Fibroblast of mammary gland (primary cell): ENCODE results near the gene SKA2.
A peak's percentile ranks its signal among the peaks of the same experiment; 100 is the strongest.

ENCODE experiments used
- DNase-seq: peaks from one replicate; pipeline ENCODE4 v3.0.0-alpha.2; 2010; ENCODE audit warnings: low read depth
- H3K4me3 ChIP-seq: 2 replicates; pipeline ENCODE4 v1.5.1; 2011; ENCODE audit warnings: low read depth, mild to moderate bottlenecking, low read length, moderate library complexity; ENCODE audit not compliant: control insufficient read depth
- CTCF ChIP-seq: conservative IDR thresholded peaks from 2 replicates; pipeline ENCODE4 v1.5.1; 2011; ENCODE audit warnings: low read depth, low read length, inconsistent platforms; ENCODE audit not compliant: control insufficient read depth, insufficient read depth

Gene SKA2

GRCh38 chr17:59172436-59173004 lies 17.5 kb upstream of the SKA2 start:
- H3K4me3 ChIP-seq, result no peak overlapping the region
- no peak for TF ChIP-seq CTCF
- DNase-seq, result no peak

GRCh38 chr17:59167571-59168001 lies 12.6 kb upstream of the SKA2 start:
- no peak for TF ChIP-seq CTCF
- peak; percentile 30 for DNase-seq
- H3K4me3 ChIP-seq, result no peak overlapping the region

GRCh38 chr17:59165933-59166342 lies 11.0 kb upstream of the SKA2 start:
- no peak overlapping the region for H3K4me3 ChIP-seq
- peak; percentile 68 for TF ChIP-seq CTCF
- DNase-seq, result peak; percentile 42

DNA sequence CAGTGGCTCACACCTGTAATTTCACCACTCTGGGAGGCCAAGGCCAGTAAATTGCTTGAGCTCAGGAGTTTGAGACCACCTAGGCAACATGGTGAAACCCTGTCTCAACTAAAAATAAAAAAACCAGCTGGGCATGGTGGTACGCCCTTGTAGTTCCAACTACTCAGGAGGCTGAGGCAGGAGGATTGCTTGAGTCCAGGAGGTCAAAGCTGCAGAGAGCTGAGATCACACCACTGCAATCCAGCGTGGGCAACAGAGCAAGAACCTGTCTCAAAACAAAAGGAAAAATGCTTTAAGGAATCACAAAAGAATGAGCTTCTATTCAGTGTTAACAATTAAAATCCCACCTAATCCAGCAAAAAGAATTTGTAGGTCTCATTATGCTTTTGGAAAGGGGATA lies 6.5 kb upstream of the SKA2 start:
- DNase-seq, result no peak
- H3K4me3 ChIP-seq, result no peak overlapping the region
- no peak for TF ChIP-seq CTCF

DNA sequence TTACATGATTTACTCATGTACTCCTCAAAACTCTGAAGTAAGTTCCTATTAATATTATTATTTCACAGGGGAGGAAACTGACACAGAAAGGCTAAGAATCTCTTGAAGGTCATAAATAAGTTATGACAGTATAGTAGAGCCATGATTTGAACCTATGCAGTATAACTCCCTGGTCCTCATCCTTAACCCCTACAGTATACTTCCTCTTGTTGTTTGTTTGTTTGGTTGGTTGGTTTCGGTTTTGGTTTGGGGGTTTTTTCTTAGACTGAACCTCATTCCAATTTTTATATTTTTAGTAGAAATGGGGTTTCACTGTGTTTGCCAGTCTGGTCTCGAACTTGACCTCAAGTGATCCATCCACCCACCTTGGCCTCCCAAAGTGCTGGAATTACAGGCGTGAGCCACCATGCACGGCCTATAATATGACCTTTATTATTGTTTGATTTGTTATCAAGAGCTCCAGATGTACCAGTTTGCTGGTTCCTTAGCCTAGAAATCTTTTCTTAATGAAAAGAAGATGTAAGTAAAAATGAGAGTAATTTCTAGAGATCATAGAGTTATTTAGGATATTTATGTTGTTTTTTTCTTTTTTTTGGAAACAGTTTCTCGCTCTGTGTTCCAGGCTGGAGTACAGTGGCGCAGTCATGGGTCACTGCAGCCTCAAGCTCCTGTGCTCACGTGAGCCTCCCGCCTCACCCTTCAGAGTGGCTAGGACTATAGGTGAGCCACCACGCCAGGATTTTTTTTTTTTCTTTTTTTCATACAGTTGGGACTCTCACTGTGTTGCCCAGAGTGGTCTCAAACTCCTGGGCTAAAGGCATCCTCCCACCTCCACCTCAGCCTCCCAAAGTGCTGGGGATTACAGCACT lies 5.4 kb upstream of the SKA2 start:
- TF ChIP-seq CTCF, result no peak
- H3K4me3 ChIP-seq, result no peak overlapping the region
- DNase-seq, result no peak

DNA sequence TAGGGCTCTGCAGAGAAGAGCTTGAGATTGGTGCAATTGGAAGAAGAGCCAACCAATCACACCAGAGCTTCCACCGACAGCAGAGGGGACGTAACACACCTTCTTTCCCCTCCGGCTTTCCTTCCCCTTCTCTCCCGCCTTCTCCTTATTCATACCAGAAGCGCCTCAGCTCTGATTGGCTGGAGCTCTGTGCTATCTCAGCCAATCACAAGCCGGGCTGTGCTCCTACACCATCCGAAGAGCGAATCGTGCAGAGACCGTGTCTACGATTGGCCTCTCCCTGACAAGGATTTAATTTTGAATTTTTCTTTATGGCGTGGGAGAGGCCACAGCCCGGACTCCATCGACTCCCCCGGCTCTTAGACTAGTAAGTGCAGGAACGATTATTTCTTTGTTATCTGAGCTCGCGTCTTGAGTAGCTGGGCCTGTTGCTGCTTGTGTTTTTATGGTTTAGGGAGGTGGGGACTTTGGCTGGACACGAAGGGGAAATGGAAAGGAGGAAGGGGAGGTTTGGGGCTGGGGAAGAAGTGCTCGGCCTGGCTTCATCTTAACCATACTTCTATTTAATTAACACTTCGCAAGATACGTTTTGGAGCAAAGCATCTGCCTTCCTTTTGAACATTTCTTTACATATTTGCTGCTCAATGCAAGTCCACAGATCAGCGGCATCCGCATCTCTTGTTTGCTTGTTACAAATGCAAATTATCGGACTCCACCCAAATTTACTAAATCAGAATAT lies 622 bp upstream of the SKA2 start, which contains the start of gene PRR11:
Gene PRR11 (plus strand): TSS at position 308 of the 739 bp plus-strand sequence. CDS start 14,007 bp downstream, outside the sequence.
- H3K4me3 ChIP-seq, result peak within 1 kb of the TSS; percentile 88
- TF ChIP-seq CTCF, result no peak
- DNase-seq, result peak; percentile 100
